HFF-Myc (cell line): Measurements from ENCODE around the gene ANKRD31.
"Not testable (repeated sequence)": the region's sequence is repeated elsewhere in the genome, so short reads cannot be mapped to it uniquely, and the experiment has no call there.

Source experiments
- DNase-seq: peaks from one replicate; pipeline ENCODE4 v3.0.0-alpha.2; 2011; ENCODE audit warnings: low read depth; ENCODE audit errors: extremely low read depth
- H3K4me3 ChIP-seq: replicated peaks from 2 replicates; pipeline ENCODE4 v1.5.1; 2011; ENCODE audit warnings: low read depth, mild to moderate bottlenecking, control low read depth, low read length
- CTCF ChIP-seq: IDR thresholded peaks from 2 replicates; pipeline ENCODE4 v1.5.1; 2012; ENCODE audit warnings: mild to moderate bottlenecking, low read depth, low read length, control low read depth; ENCODE audit errors: missing control alignments

ANKRD31 gene

GRCh38 chr5:75152860-75153259, 83.8 kb downstream of the ANKRD31 start:
- no peak for DNase-seq
- no peak overlapping the region for H3K4me3 ChIP-seq
- TF ChIP-seq CTCF: no peak

- no peak for DNase-seq
- no peak for TF ChIP-seq CTCF
- H3K4me3 ChIP-seq: no peak overlapping the region
Measured at GRCh38 chr5:75148051-75148450, 88.6 kb downstream of the ANKRD31 start.

DNA sequence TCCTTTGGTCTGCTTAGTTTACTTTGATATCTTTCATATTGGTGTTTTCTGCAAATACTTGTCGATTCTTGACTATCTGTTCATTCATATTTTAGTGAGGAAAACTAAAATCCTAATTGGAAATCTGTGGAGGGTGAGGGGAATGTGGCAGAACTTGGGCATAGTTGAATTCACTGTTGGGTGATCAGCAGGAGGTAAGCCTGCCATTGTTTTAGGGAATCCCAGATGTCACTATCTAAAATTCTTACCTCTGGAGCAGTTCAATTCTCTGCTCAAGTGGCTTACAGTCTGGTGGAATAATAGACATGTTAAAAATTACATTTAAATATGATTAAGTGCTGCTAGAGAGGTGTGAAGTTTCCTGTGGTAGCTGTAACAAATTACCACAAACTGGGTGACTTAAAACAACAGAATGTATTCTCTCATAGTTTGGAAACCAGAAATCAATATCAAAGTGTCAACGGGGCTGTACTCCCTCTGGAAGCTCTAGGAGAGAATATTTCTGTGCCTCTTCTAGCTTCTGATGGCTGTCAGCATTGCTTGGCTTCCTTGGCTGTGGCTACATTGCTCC, 94.0 kb downstream of the ANKRD31 start:
- no peak for DNase-seq
- no peak overlapping the region for H3K4me3 ChIP-seq
- no peak for TF ChIP-seq CTCF

DNA sequence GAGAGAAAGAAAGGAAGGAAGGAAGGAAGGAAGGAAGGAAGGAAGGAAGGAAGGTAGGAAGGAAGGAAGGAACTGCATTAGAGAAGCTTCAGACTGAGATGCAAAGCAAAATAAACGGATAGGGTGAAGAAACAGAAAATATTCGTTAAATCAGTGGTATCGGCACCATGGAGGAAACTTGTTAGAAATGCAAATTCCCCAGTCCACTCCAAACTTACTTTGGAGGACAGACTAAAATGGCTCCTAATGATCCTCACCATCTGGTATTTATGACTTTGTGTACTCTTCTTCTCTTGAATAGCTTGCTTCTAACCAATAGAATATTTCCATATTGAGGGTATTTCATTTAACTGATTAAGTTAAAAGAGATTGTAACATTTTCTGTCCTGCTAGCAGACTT, 96.4 kb downstream of the ANKRD31 start:
- no peak overlapping the region for H3K4me3 ChIP-seq

DNA sequence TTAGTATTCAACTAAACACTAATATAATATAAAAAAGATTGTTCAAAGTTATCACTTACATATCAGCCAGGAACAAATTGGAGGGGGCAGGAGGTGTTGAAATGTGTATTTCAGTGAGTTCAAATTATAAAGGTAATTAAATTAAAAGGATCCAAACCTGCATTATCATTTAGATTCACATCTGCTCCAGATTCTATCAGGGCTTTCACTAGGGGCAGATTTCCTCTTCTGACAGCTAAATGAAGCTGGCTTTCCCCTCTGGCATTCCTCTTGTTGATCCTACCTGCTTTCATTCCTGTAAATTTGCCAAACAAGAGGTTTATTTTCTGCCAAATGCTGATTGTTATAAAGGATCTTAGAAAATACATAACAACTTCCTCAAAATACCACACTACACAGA, 98.0 kb downstream of the ANKRD31 start:
- no peak overlapping the region for H3K4me3 ChIP-seq
- no peak for TF ChIP-seq CTCF
- no peak for DNase-seq

More for the DNA sequence above, 96.4 kb downstream of the ANKRD31 start:
- TF ChIP-seq CTCF: no peak
- no peak for DNase-seq

- no peak for TF ChIP-seq CTCF
- no peak overlapping the region for H3K4me3 ChIP-seq
- DNase-seq: no peak
Measured at GRCh38 chr5:75130818-75131349, 105.8 kb downstream of the ANKRD31 start.

- DNase-seq: no peak
- H3K4me3 ChIP-seq: no peak overlapping the region
- no peak for TF ChIP-seq CTCF
Measured at GRCh38 chr5:75116856-75117255, 119.8 kb downstream of the ANKRD31 start.

DNA sequence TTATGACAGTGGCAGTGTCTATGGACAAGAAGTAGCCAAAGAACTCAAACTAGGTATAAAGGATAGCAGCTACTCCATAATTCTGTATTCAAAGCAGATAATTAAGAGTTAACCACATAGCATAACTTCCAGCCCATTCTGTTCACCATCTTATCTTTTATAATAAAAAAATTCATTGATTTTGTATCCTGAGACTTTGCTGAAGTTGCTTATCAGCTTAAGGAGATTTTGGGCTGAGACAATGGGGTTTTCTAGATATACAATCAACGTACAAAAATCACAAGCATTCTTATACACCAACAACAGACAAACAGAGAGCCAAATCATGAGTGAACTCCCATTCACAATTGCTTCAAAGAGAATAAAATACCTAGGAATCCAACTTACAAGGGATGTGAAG, 122.4 kb downstream of the ANKRD31 start:
- H3K4me3 ChIP-seq, DNase-seq: not testable (repeated sequence)
